ENCODE data around the gene NRP2.

The NRP2 gene

DNA sequence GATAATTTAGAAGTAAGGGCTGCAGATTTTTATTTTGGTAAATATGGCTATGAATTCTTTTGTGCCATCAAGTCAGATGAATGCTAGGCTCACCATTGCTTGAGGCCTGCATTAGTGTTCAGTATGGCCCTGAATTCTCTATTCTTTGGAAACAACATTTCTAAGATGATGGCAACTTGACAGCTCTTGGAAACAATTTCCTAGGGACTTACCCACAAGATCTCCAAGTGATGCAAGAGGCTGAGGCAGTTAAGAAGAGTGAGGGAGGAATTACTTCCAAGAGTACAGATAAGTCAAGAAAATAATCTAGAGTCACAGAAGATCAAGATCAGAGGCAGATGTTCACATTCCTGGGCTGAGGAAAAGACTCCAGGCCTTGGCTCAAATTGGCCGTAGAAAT, 129.1 kb downstream of the NRP2 start:
- DNase-seq: no peak

DNA sequence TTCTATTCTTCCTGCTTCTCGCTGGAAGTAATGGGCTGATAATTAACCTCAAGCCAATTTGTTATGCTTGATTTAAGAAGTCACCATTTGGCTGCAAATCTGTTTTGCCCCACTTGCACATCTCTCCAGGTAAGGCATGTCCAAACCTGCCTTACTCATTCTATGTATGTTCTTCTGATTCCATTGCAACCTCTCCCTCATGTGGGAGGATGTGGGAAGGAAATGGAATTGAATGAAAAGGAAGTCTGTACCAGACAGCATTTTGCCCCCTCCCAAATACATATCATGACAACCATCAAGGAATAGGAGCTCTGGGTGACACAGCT, 131.7 kb downstream of the NRP2 start:
- DNase-seq: no peak

DNA sequence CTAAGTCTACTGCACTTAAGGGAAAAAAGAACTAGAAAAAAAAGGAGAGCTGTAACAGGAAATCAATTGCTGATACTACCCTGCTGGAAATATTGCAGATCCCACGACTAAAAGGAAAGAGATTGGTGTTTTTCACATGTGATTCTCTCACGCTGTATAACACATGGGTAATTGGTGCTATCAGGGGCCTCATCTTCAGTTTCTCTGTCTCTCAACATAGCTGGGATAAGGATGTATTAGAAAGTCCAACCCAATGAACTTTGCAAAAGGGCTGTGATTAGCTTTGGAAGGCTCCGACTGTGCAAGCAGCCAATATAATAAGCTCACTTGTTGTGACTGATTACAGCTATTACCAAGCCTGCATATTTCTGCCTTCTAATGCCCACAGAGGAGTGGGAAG, 133.4 kb downstream of the NRP2 start:
- DNase-seq: no peak

DNA sequence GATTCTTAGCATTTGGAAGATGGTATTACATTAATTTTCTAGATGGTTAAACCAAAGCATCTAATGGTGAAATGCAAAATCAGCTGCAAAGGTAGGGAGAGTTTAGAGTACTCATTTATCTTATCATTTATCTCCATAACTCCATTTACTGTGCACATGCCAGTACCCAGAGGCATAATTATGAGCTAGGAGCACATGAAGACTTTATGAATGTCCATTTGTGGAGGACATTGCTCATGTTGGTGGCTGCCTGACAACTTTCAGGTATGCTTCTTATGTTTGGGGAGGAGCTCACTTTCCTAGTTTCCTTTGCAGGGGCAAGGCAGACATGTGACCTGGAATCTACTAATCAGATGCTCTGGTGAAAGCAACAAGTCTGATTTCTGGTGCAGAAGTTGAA, 134.0 kb downstream of the NRP2 start:
- no peak for DNase-seq

DNA sequence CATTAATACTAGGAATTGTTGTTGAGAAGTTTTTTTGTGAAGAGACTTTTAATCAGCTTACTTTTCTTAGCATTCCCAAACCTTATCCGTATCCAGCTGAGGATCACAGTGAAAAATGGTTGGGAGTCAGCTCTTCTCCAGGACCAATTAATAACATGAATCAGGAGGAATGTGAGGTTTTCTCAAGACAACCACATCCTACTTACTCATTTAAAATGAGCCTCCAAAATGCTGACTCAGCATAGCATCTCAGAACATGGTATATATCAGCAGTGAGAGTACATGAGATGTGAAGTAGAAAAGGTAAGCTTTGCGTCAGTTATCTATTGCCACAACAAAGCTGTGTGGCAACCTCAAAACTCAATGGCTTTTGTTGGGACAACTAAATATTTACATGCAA, 140.3 kb downstream of the NRP2 start:
- no peak for DNase-seq

GRCh38 chr2:205827809-205828365, 145.6 kb downstream of the NRP2 start:
- no peak for DNase-seq

- DNase-seq: no peak
Measured at GRCh38 chr2:205833864-205834263, 151.6 kb downstream of the NRP2 start.

- DNase-seq: no peak
Measured at GRCh38 chr2:205834796-205835195, 152.5 kb downstream of the NRP2 start.

DNA sequence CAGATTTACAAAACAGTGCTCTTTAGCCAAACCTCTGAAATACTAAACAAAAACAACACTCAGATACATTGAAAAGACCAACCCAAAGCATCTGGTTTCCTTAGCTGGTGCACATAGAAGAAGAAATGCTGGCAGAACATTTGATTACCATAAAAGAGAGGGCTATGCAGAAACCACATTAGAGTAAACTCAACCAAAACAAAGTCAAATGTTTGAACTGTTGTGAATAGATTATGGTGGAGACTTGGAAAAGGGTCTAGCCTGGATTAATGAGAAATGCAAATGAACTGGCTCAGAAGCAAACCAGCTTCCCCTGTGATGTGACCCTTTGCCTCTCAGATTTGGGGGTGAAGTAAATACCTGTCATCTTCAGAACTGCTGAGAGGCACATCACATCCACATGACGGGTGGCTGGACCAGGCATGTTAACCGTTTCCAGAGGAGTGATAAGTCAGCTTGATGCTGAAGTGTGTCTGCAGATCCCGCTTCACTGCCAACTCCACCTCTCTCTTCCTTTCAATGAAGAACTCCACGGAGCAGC, 153.0 kb downstream of the NRP2 start:
- DNase-seq: peak; percentile 31

DNA sequence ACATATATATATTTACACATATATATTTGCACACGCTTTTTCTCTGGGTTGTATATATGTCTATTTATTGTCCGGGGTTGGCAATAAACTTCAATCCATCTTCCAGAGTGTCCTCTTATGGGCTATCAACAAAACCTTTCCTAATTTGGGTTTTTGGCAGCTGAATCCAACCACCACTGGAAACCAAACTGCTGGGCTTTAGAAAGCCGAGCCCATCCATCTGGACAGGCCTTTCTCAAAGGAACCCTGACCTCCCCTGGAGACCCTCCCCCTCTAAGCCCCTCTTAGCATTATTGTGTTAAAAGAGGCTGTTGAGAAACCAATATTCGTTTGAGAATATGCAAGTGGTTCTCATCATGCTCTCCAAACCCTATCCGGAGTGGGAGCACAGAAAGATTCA, 153.6 kb downstream of the NRP2 start:
- DNase-seq: no peak

GRCh38 chr2:205836477-205837221, 154.3 kb downstream of the NRP2 start:
- DNase-seq: peak; percentile 31

DNA sequence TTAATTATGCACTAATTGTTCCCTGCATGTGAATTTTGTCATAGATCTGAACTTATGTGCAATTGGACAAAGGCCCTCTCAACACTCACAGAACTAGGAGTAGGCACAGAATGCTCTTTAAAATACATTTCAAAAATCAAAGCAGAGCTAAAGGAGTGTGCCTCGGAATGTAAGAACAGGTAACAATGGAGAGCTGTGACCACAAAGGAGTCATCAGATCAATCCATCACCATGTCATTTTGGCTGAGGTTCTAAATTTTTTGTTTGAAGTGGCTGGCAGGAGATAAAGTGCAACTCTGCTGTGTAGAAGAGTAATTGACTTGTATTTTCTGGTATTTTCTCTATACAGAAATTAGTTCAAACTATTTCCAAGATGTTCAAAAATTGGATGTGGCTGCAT, 155.4 kb downstream of the NRP2 start:
- DNase-seq: no peak

- no peak for DNase-seq
Measured at GRCh38 chr2:205845446-205845845, 163.1 kb downstream of the NRP2 start.

Measured in NCI-H526 treated with DMSO at 0.1 percent for 48 hours (cell line).